Stomach (tissue), 9 donors: ENCODE measurements around the gene CACNA2D4. TPM values are rescaled to one million over a fixed set of nuclear protein-coding genes. Genes with fewer than 3 reads are reported as not detected.

Source experiments
- DNase-seq, 2 donors: peaks; one replicate each; pipeline versions ENCODE4 v3.0.0 to v3.0.0-alpha.2; 2013 to 2019
- H3K27ac ChIP-seq, 5 donors: fragments of 200-600 bp in 4 of 5; sonication (generic) in 4 of 5; one replicate each; pipeline ENCODE4 v1.5.1; 2013 to 2019; ENCODE audit warnings: mild to moderate bottlenecking in 1 of 5, moderate library complexity in 1 of 5
- H3K27me3 ChIP-seq, 3 donors: fragments of 200-600 bp; sonication (generic); one replicate each; pipeline ENCODE4 v1.5.1; 2017 to 2019; ENCODE audit warnings: mixed run types in 1 of 3
- H3K36me3 ChIP-seq, 4 donors: fragments of 200-600 bp; sonication (generic); 1 replicate in 3 of 4; 2 replicates in 1 of 4; pipeline ENCODE4 v1.5.1; 2016 to 2019
- H3K4me1 ChIP-seq, 4 donors: fragments of 200-600 bp; sonication (generic); one replicate each; pipeline ENCODE4 v1.5.1; 2016 to 2019
- H3K4me3 ChIP-seq, 4 donors: fragments of 200-600 bp; sonication (generic) in 3 of 4; one replicate each; pipeline ENCODE4 v1.5.1; 2016 to 2019; ENCODE audit warnings: mild to moderate bottlenecking in 1 of 4
- H3K9me3 ChIP-seq, 4 donors: fragments of 200-600 bp; sonication (generic); one replicate each; pipeline ENCODE4 v1.5.1; 2016 to 2019
- EP300 ChIP-seq: sonication (generic); formaldehyde crosslinking; IDR thresholded peaks from one replicate; pipeline ENCODE4 v1.6.1; 2017; ENCODE audit warnings: antibody characterized with exemption
- POLR2A ChIP-seq, 4 donors: fragments of 450-650 bp; IDR thresholded peaks; one replicate each; pipeline ENCODE4 v1.6.1; 2016; ENCODE audit warnings: antibody characterized with exemption in 4 of 4, control low read depth in 2 of 4, mild to moderate bottlenecking in 1 of 4, moderate library complexity in 1 of 4
- POLR2AphosphoS5 ChIP-seq, 3 donors: sonication (generic); formaldehyde crosslinking; IDR thresholded peaks; one replicate each; pipeline ENCODE4 v1.6.1; 2016; ENCODE audit warnings: antibody characterized with exemption in 3 of 3
- WGBS, 5 donors: extraction: QIAGEN DNeasy Blood & Tissue Kit in 3 of 5; methylation state at CpG; one replicate each; pipeline versions ENCODE4 v1.1.5 to v1.1.7; 2013 to 2018; 5-methylcytosine and 5-hydroxymethylcytosine counted together
- intact Hi-C: fragments of 100-400 bp; cut with DNase I; formaldehyde crosslinking; loops from one replicate; pipeline ENCODE4 v1.15.1; 2023; ENCODE audit warnings: low total_unique reads
- polyA plus RNA-seq, 3 donors: library from polyadenylated mRNA; stranded (reverse); fragments of 200-250 nt; gene quantifications; one replicate each; pipeline ENCODE4 v1.2.3, GENCODE V29; 2013
- total RNA-seq, 5 donors: library from RNA; depleted of rRNA; stranded (reverse); fragments of >200 nt; gene quantifications; one replicate each; pipeline versions ENCODE4 v1.1.0 to v1.2.3, GENCODE V29; 2014 to 2016
- TF ChIP-seq, protein P1 (sequence below), 7 experiments: fragments of 450-650 bp in 4 of 7; fragments of 200-600 bp in 3 of 7; sonication (generic) in 3 of 7; IDR thresholded peaks; one replicate each; pipeline ENCODE4 v1.5.1; 2016 to 2019; ENCODE audit warnings: antibody characterized with exemption in 7 of 7, control low read depth in 2 of 7, mild to moderate bottlenecking in 1 of 7
- donor health status: healthy with polysubstance abuse.
- donor health status: Bipolar disorder and iron deficiency.
- donor health status: healthy.

Gene CACNA2D4
- total and polyA plus RNA-seq, 8 donors = 0.58 to 3.5 (median 1.8) TPM; not detected in 1

DNA sequence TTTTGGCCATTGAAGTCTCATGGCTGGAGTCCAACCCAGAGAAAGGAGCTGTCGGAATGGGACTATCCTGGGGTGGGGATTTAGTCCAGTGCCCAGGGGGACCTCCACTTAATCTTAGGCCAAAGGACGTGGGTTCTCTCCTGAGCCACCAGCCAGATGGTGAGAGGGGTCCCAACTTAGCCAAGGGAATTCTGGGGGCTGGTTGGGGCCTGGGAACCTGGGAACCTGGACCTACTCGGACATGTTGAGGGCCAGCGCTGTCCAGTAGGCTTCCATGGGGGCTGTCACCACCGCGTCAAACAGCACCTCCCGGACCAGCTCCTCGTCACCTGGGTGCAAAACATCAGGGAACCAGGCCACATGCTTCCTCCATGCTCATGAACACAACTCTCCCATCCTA is 64.7 kb downstream of the CACNA2D4 start:
- no peak for DNase-seq
- no peak overlapping the region for H3K27ac ChIP-seq
- no peaks in the 10 kb centered on the region for H3K27me3 ChIP-seq
- no peak overlapping the region for H3K4me3 ChIP-seq
- WGBS, 5 donors = 85 to 96% (median 88%) methylated on average over 7 to 8 of the region's 8 CpGs
- intact Hi-C loops = no loop called here
- TF ChIP-seq POLR2AphosphoS5 (IDR thresholded peaks at IDR 0.05) (no peak), EP300 (no peak), POLR2A (IDR thresholded peaks at IDR 0.05) (no peak)
- TF ChIP-seq, protein P1, sequence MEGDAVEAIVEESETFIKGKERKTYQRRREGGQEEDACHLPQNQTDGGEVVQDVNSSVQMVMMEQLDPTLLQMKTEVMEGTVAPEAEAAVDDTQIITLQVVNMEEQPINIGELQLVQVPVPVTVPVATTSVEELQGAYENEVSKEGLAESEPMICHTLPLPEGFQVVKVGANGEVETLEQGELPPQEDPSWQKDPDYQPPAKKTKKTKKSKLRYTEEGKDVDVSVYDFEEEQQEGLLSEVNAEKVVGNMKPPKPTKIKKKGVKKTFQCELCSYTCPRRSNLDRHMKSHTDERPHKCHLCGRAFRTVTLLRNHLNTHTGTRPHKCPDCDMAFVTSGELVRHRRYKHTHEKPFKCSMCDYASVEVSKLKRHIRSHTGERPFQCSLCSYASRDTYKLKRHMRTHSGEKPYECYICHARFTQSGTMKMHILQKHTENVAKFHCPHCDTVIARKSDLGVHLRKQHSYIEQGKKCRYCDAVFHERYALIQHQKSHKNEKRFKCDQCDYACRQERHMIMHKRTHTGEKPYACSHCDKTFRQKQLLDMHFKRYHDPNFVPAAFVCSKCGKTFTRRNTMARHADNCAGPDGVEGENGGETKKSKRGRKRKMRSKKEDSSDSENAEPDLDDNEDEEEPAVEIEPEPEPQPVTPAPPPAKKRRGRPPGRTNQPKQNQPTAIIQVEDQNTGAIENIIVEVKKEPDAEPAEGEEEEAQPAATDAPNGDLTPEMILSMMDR (IDR thresholded peaks at IDR 0.05) = no peak
- H3K9me3 ChIP-seq = peaks cover 0 to 15% (median 11%) of the 10 kb centered on the region in 4 donors
- H3K4me1 ChIP-seq = no peaks in the 10 kb centered on the region
- no peaks in the 10 kb centered on the region for H3K36me3 ChIP-seq

DNA sequence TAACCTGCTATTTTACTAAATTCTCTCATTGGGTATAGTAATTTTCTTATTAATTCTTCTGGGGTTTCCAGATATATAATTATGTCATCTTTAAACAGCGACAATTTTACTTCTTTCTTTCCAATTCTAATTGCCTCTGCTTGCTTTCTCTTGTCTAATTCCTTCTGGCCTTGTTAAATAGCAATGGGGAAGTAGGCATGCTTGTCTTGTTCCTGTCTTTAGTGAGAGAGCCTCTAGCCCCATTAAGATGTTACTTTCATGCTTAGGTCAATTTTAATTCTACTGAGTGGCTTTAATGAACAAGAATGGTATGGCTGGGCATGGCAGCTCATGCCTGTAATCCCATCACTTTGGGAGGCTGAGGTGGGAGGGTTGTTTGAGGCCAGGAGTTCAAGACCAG is 66.4 kb downstream of the CACNA2D4 start:
- no peak overlapping the region for H3K27ac ChIP-seq
- H3K36me3 ChIP-seq = no peaks in the 10 kb centered on the region
- no peaks in the 10 kb centered on the region for H3K27me3 ChIP-seq
- intact Hi-C loops = no loop called here
- WGBS, 5 donors = 83 to 93% (median 89%) methylated on average over 1 of the region's 1 CpG
- no peak for DNase-seq
- no peak overlapping the region for H3K4me3 ChIP-seq
- peaks cover 0 to 15% (median 11%) of the 10 kb centered on the region in 4 donors for H3K9me3 ChIP-seq
- TF ChIP-seq POLR2AphosphoS5 (IDR thresholded peaks at IDR 0.05) = no peak
- TF ChIP-seq POLR2A (IDR thresholded peaks at IDR 0.05) = no peak
- TF ChIP-seq EP300 = no peak
- TF ChIP-seq, protein P1 (IDR thresholded peaks at IDR 0.05) = no peak
- no peaks in the 10 kb centered on the region for H3K4me1 ChIP-seq

DNA sequence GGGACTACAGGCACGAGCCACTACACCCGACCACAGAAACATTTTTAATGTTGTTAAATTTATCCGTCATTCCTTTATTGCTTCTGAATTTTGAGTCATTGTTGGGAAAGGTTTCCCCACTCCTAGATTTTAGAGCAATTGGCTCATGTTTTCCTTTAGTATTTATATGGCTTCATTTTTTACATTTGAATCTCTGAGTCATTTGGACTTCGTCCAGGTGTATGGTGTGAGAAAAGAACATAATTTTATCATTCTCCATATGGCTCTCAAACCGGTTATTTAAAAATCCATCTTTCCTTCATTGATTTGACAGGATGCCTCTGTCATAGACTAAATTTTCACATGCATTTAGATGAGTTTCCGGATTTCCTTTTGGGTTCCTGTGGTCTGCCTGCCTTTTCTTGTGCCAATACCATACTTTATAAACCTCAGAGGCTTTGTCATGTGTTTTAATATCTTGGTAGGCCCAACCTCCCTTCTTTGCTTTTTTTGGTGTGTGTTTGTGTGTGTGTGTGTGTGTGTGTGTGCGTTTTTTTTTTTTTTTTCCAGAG is 67.2 kb downstream of the CACNA2D4 start:
- Histone ChIP-seq H3K36me3 (no peaks in the 10 kb centered on the region), H3K27me3 (no peaks in the 10 kb centered on the region), H3K4me1 (no peaks in the 10 kb centered on the region), H3K27ac (no peak overlapping the region), H3K9me3 (peaks cover 0 to 15% (median 11%) of the 10 kb centered on the region in 4 donors), H3K4me3 (no peak overlapping the region)
- no peak for DNase-seq
- intact Hi-C loops = no loop called here
- WGBS, 5 donors = 63 to 73% (median 66%) methylated on average over 7 of the region's 7 CpGs
- no peak for TF ChIP-seq POLR2A (IDR thresholded peaks at IDR 0.05)
- no peak for TF ChIP-seq POLR2AphosphoS5 (IDR thresholded peaks at IDR 0.05)
- TF ChIP-seq, protein P1 (IDR thresholded peaks at IDR 0.05) = no peak
- no peak for TF ChIP-seq EP300

DNA sequence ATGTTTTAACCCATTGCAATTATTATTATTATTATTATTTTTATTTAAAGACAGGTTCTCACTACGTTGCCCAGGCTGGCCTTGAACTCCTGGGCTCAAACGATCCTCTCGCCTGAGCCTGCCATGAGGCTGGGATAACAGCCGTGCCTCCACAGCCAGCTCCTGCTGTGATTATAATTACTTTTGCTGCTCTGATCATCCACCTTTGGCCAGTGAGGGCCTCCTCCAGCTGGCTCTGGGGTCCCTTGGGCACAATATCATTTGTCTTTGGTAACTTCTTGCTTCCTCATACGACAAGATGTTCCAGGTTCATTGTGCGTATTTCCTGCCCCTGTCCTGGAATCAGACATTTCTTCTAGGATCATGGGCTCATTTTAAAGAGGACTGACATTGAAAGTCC is 69.7 kb downstream of the CACNA2D4 start:
- peaks cover 0 to 18% (median under 1%) of the 10 kb centered on the region in 3 donors for H3K27me3 ChIP-seq
- H3K9me3 ChIP-seq = no peaks in the 10 kb centered on the region
- no peak overlapping the region for H3K4me3 ChIP-seq
- H3K27ac ChIP-seq = no peak overlapping the region
- H3K36me3 ChIP-seq = no peaks in the 10 kb centered on the region
- DNase-seq = no peak
- TF ChIP-seq EP300 = no peak
- TF ChIP-seq POLR2A (IDR thresholded peaks at IDR 0.05) = no peak
- TF ChIP-seq, protein P1 (IDR thresholded peaks at IDR 0.05) = no peak
- TF ChIP-seq POLR2AphosphoS5 (IDR thresholded peaks at IDR 0.05) = no peak
- no peaks in the 10 kb centered on the region for H3K4me1 ChIP-seq
- intact Hi-C loops = no loop called here
- 75 to 80% (median 78%) methylated on average over 6 of the region's 6 CpGs for WGBS, 5 donors
